ENCODE data around the gene FERD3L.

DNA sequence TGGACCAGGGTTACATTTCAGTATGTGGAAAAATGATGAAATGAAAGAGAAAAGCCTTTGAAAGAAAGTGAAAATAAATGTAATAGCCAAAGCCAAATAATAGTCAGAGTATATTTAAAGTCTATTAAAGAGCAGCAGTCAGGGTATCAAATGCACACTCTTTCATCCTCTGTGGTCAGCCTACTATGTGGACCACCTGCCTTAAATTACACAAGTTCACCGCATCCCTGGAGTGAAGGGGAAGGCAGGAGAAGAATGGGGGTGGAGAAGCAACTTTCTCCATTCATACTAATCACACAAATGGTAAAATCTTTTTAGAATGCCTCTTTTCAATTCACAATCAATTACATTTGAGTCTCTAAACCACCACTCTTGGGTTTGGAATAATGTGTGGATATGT, 43.7 kb downstream of the FERD3L start:
- TF ChIP-seq CTCF (conservative IDR thresholded peaks at IDR 0.05; ENCODE audit: low read depth in 2 of 2) (no peak), EZH2 (IDR thresholded peaks at IDR 0.05; ENCODE audit: low read depth, unreplicated experiment) (no peak), POLR2AphosphoS5 (IDR thresholded peaks at IDR 0.05; ENCODE audit: low read depth) (no peak), JUNB (IDR thresholded peaks at IDR 0.05; ENCODE audit: unreplicated experiment) (no peak), EZH2phosphoT487 (IDR thresholded peaks at IDR 0.05; ENCODE audit: unreplicated experiment) (no peak), ZNF114 (CRISPR knock-in tag; IDR thresholded peaks at IDR 0.05) (no peak), REST (IDR thresholded peaks at IDR 0.05; ENCODE audit: unreplicated experiment) (no peak), CREB1 (CRISPR knock-in tag; IDR thresholded peaks at IDR 0.05; ENCODE audit: low read depth) (no peak)
- TF ChIP-seq, protein P1, sequence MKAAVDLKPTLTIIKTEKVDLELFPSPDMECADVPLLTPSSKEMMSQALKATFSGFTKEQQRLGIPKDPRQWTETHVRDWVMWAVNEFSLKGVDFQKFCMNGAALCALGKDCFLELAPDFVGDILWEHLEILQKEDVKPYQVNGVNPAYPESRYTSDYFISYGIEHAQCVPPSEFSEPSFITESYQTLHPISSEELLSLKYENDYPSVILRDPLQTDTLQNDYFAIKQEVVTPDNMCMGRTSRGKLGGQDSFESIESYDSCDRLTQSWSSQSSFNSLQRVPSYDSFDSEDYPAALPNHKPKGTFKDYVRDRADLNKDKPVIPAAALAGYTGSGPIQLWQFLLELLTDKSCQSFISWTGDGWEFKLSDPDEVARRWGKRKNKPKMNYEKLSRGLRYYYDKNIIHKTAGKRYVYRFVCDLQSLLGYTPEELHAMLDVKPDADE (IDR thresholded peaks at IDR 0.05) = no peak
